SK-N-SH (cell line): ENCODE measurements around the gene ABLIM2. TPM values are rescaled to one million over a fixed set of nuclear protein-coding genes. Genes with fewer than 3 reads are reported as not detected.

Experiments used
- CTCF ChIA-PET: fragments of 300-600, 350-600 bp; formaldehyde crosslinking; extraction: SDS; loops from one replicate; lab custom pipeline; 2021; lab: Yijun Ruan, JAX
- POLR2A ChIA-PET: fragments of 350-600 bp; sonication (Branson Sonifier 250); formaldehyde crosslinking; extraction: SDS; loops from one replicate; lab custom pipeline; 2020; ENCODE audit warnings: antibody characterized with exemption, inconsistent platforms; lab: Yijun Ruan, JAX
- DNase-seq: peaks from one replicate; pipeline ENCODE4 v3.0.0; 2012
- H2AFZ ChIP-seq: fragments of 200-600 bp; sonication (generic); 2 replicates; pipeline ENCODE4 v1.8.1; 2016; ENCODE audit warnings: antibody characterized with exemption, mild to moderate bottlenecking, low read depth
- H3F3A ChIP-seq: fragments of 200-600 bp; sonication (generic); replicated peaks from 2 replicates; pipeline ENCODE3; 2016; ENCODE audit warnings: antibody characterized with exemption, mild to moderate bottlenecking; ENCODE audit not compliant: insufficient read depth
- H3K27ac ChIP-seq, 2 experiments: fragments of 200-500 bp in 1 of 2; fragments of 200-600 bp in 1 of 2; sonication (Bioruptor generic) in 1 of 2; sonication (generic), shearing (Covaris generic) in 1 of 2; 2 replicates each; pipeline versions ENCODE4 v1.5.1 to v1.6.1; 2014 to 2016; ENCODE audit warnings: low read depth in 2 of 2, inconsistent platforms in 1 of 2, low read length in 1 of 2, mild to moderate bottlenecking in 1 of 2, mixed read lengths in 1 of 2
- H3K27me3 ChIP-seq: fragments of 200-600 bp; sonication (generic), shearing (Covaris generic); 2 replicates; pipeline ENCODE4 v1.6.1; 2016; ENCODE audit warnings: mixed run types; ENCODE audit not compliant: insufficient read depth
- H3K36me3 ChIP-seq, 2 experiments: fragments of 200-500 bp in 1 of 2; fragments of 200-600 bp in 1 of 2; sonication (Bioruptor generic) in 1 of 2; sonication (generic) in 1 of 2; replicated peaks in 1 of 2; 2 replicates each; pipeline versions ENCODE3 to v1.5.1; 2014 to 2016; ENCODE audit warnings: low read length in 1 of 2, mild to moderate bottlenecking in 1 of 2; ENCODE audit not compliant: insufficient read depth in 2 of 2, control insufficient read depth in 1 of 2
- H3K4me1 ChIP-seq, 2 experiments: fragments of 200-500 bp in 1 of 2; fragments of 200-600 bp in 1 of 2; sonication (Bioruptor generic) in 1 of 2; sonication (generic), shearing (Covaris generic) in 1 of 2; 2 replicates each; pipeline versions ENCODE4 v1.5.1 to v1.6.1; 2014 to 2016; ENCODE audit warnings: low read depth in 1 of 2, low read length in 1 of 2, mixed run types in 1 of 2; ENCODE audit not compliant: insufficient read depth in 2 of 2, control insufficient read depth in 1 of 2
- H3K4me2 ChIP-seq: fragments of 200-600 bp; sonication (generic), shearing (Covaris generic); 2 replicates; pipeline ENCODE4 v1.6.1; 2017; ENCODE audit warnings: mixed run types
- H3K4me3 ChIP-seq, 2 experiments: fragments of 200-500 bp in 1 of 2; fragments of 200-600 bp in 1 of 2; sonication (Bioruptor generic) in 1 of 2; sonication (generic), shearing (Covaris generic) in 1 of 2; 2 replicates each; pipeline versions ENCODE4 v1.5.1 to v1.8.1; 2014 to 2016; ENCODE audit warnings: low read depth in 2 of 2, inconsistent platforms in 1 of 2, low read length in 1 of 2, mild to moderate bottlenecking in 1 of 2, mixed read lengths in 1 of 2, moderate library complexity in 1 of 2
- H3K79me2 ChIP-seq: fragments of 200-600 bp; sonication (generic); 2 replicates; pipeline ENCODE4 v1.8.1; 2017; ENCODE audit warnings: mild to moderate bottlenecking; ENCODE audit not compliant: insufficient read depth
- H3K9ac ChIP-seq: fragments of 200-600 bp; sonication (generic); 2 replicates; pipeline ENCODE4 v1.6.1; 2017; ENCODE audit warnings: mixed run types
- H3K9me2 ChIP-seq: fragments of 200-600 bp; sonication (generic); 2 replicates; pipeline ENCODE4 v1.6.1; 2017; ENCODE audit warnings: mixed run types
- H3K9me3 ChIP-seq: fragments of 200-600 bp; sonication (generic); 2 replicates; pipeline ENCODE4 v1.6.1; 2017; ENCODE audit warnings: mixed run types, mild to moderate bottlenecking, moderate library complexity
- H4K20me1 ChIP-seq: fragments of 200-600 bp; sonication (generic); 2 replicates; pipeline ENCODE4 v1.6.1; 2017; ENCODE audit warnings: mild to moderate bottlenecking, mixed run types; ENCODE audit not compliant: insufficient read depth
- EP300 ChIP-seq, 2 experiments: IDR thresholded peaks; 2 replicates each; pipeline versions ENCODE4 v1.4.0 to v1.6.1; 2012; ENCODE audit warnings: borderline replicate concordance in 1 of 2, low read depth in 1 of 2, low read length in 1 of 2
- EZH2phosphoT487 ChIP-seq: fragments of 200-600 bp; sonication (generic); IDR thresholded peaks from 2 replicates; pipeline ENCODE4 v1.6.1; 2017; ENCODE audit warnings: low read depth, mixed run types, mild to moderate bottlenecking, antibody characterized with exemption, moderate library complexity, borderline replicate concordance
- FOXM1 ChIP-seq: IDR thresholded peaks from 2 replicates; pipeline ENCODE4 v1.4.0; 2012; ENCODE audit warnings: low read depth, mild to moderate bottlenecking
- GABPA ChIP-seq: IDR thresholded peaks from 2 replicates; pipeline ENCODE4 v1.4.0; 2012; ENCODE audit warnings: low read depth, mild to moderate bottlenecking
- JUND ChIP-seq: IDR thresholded peaks from 2 replicates; pipeline ENCODE4 v1.4.0; 2012
- MAX ChIP-seq: IDR thresholded peaks from 2 replicates; pipeline ENCODE4 v1.4.0; 2012; ENCODE audit warnings: low read depth
- MEF2A ChIP-seq: IDR thresholded peaks from 2 replicates; pipeline ENCODE4 v1.4.0; 2012; ENCODE audit warnings: low read depth, borderline replicate concordance
- MXI1 ChIP-seq: IDR thresholded peaks from 2 replicates; pipeline ENCODE4 v1.6.1; 2012; ENCODE audit warnings: mild to moderate bottlenecking, low read depth, low read length, improper control_type of control experiment
- NFIC ChIP-seq: IDR thresholded peaks from 2 replicates; pipeline ENCODE4 v1.4.0; 2012; ENCODE audit warnings: borderline replicate concordance
- POLR2AphosphoS5 ChIP-seq: IDR thresholded peaks from 2 replicates; pipeline ENCODE4 v1.6.1; 2012; ENCODE audit warnings: low read depth, low read length
- RAD21 ChIP-seq: IDR thresholded peaks from 2 replicates; pipeline ENCODE4 v1.6.1; 2012; ENCODE audit warnings: mild to moderate bottlenecking, low read length
- RCOR1 ChIP-seq: fragments of 150-350 bp; IDR thresholded peaks from 2 replicates; pipeline ENCODE4 v1.6.1; 2017; ENCODE audit warnings: antibody characterized with exemption, low read length
- REST ChIP-seq: IDR thresholded peaks from 2 replicates; pipeline ENCODE4 v1.6.1; 2012; ENCODE audit warnings: mild to moderate bottlenecking, low read depth, low read length, moderate library complexity
- RFX5 ChIP-seq: IDR thresholded peaks from 2 replicates; pipeline ENCODE4 v1.6.1; 2012; ENCODE audit warnings: mild to moderate bottlenecking, improper control_type of control experiment, low read length
- TEAD4 ChIP-seq: IDR thresholded peaks from 2 replicates; pipeline ENCODE4 v1.4.0; 2012; ENCODE audit warnings: mild to moderate bottlenecking, borderline replicate concordance; ENCODE audit not compliant: insufficient read depth
- YY1 ChIP-seq: IDR thresholded peaks from 2 replicates; pipeline ENCODE4 v1.4.0; 2012; ENCODE audit warnings: low read depth, mild to moderate bottlenecking
- WGBS: methylation state at CpG from one replicate; pipeline ENCODE4 v1.1.6; 2017; ENCODE audit warnings: low lambda C conversion rate; 5-methylcytosine and 5-hydroxymethylcytosine counted together
- polyA plus RNA-seq, 3 experiments: library from polyadenylated mRNA; depleted of rRNA; stranded (reverse); fragments of >200 nt; gene quantifications; 2 replicates each; pipeline ENCODE4 v1.2.3, GENCODE V29; 2012
- TF ChIP-seq, protein P1 (sequence below): IDR thresholded peaks from 2 replicates; pipeline ENCODE4 v1.4.0; 2012; ENCODE audit warnings: low read depth, borderline replicate concordance
- TF ChIP-seq, protein P2 (sequence below): IDR thresholded peaks from 2 replicates; pipeline ENCODE4 v1.4.0; 2012; ENCODE audit warnings: low read depth, borderline replicate concordance
- TF ChIP-seq, protein P3 (sequence below): fragments of 150-350 bp; IDR thresholded peaks from 2 replicates; pipeline ENCODE4 v1.6.1; 2017; ENCODE audit warnings: antibody characterized with exemption, low read length, low read depth, borderline replicate concordance

Gene ABLIM2
- polyA plus RNA-seq, 1 of the 3 experiments (the other 2 are of a cell fraction): 0.53 TPM

DNA sequence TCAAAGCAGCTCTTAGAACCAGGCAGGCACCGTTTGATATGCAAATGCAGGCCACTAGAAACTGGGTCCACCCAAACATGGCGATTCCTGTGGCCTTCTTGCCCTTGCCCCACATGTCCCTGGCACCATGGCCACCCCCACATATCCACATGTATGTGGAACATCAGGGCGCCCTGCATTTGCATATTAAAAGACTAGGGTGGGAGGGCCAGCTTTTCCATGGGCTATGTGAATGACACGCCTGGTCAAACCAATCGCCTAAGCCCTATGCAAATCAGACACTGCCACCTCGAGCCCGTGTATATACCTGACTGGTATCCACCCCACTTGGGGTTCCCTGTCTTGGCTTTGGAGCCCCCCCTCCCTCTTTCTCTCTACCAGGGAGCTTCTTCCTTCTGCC, 107.0 kb downstream of the ABLIM2 start:
- Histone ChIP-seq H4K20me1 (no peaks in the 10 kb centered on the region), H3K27me3 (no peaks in the 10 kb centered on the region), H3K79me2 (no peaks in the 10 kb centered on the region), H3K4me3 (no peak overlapping the region), H3K9ac (no peak overlapping the region), H3F3A (no peaks in the 10 kb centered on the region), H3K9me2 (no peaks in the 10 kb centered on the region), H3K4me1 (peaks cover 6 to 27% of the 10 kb centered on the region in 2 experiments; a peak in 2 of 4 replicates), H3K27ac (peak overlapping the region in 1 of 2 experiments; percentile 11; a peak in 1 of 4 replicates), H2AFZ (no peak overlapping the region), H3K36me3 (no peaks in the 10 kb centered on the region), H3K4me2 (no peak overlapping the region), H3K9me3 (no peaks in the 10 kb centered on the region)
- TF ChIP-seq EZH2phosphoT487 (no peak), REST (no peak), GABPA (no peak)
- WGBS: 72% methylated on average over 7 of the region's 7 CpGs
- POLR2A ChIA-PET: interaction anchor here (1.1 kb wide), 1 partner anchor 23 kb away, joined by 3 read pairs; no protein-coding TSS in a partner anchor
- no peak for DNase-seq
- CTCF ChIA-PET: interaction anchor here (0.8 to 3.0 kb wide), 3 partner anchors 13 to 290 kb away, joined by 3 to 9 read pairs (median 5); no protein-coding TSS in a partner anchor

- POLR2A ChIA-PET: interaction anchor here (0.7 to 1.1 kb wide), 2 partner anchors 22 to 71 kb away, joined by 3 read pairs; no protein-coding TSS in a partner anchor
- TF ChIP-seq, protein P1, sequence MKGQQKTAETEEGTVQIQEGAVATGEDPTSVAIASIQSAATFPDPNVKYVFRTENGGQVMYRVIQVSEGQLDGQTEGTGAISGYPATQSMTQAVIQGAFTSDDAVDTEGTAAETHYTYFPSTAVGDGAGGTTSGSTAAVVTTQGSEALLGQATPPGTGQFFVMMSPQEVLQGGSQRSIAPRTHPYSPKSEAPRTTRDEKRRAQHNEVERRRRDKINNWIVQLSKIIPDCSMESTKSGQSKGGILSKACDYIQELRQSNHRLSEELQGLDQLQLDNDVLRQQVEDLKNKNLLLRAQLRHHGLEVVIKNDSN: no peak
- TF ChIP-seq, protein P2, sequence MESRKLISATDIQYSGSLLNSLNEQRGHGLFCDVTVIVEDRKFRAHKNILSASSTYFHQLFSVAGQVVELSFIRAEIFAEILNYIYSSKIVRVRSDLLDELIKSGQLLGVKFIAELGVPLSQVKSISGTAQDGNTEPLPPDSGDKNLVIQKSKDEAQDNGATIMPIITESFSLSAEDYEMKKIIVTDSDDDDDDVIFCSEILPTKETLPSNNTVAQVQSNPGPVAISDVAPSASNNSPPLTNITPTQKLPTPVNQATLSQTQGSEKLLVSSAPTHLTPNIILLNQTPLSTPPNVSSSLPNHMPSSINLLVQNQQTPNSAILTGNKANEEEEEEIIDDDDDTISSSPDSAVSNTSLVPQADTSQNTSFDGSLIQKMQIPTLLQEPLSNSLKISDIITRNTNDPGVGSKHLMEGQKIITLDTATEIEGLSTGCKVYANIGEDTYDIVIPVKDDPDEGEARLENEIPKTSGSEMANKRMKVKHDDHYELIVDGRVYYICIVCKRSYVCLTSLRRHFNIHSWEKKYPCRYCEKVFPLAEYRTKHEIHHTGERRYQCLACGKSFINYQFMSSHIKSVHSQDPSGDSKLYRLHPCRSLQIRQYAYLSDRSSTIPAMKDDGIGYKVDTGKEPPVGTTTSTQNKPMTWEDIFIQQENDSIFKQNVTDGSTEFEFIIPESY: no peak
- TF ChIP-seq JUND (no peak), NFIC (peak; percentile 68), RAD21 (no peak), EP300 (IDR thresholded peaks at IDR 0.05; ENCODE audit: borderline replicate concordance in 1 of 2, low read depth in 1 of 2, low read length in 1 of 2) (peak in 1 of 2 experiments; percentile 30; a peak in 1 of 4 replicates), TEAD4 (no peak), FOXM1 (no peak), RFX5 (no peak), MEF2A (no peak), MXI1 (no peak), MAX (no peak), POLR2AphosphoS5 (no peak), RCOR1 (peak; percentile 19; the same call in 1 of the 2 replicates), YY1 (no peak)
- TF ChIP-seq, protein P3, sequence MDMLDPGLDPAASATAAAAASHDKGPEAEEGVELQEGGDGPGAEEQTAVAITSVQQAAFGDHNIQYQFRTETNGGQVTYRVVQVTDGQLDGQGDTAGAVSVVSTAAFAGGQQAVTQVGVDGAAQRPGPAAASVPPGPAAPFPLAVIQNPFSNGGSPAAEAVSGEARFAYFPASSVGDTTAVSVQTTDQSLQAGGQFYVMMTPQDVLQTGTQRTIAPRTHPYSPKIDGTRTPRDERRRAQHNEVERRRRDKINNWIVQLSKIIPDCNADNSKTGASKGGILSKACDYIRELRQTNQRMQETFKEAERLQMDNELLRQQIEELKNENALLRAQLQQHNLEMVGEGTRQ: no peak
Observed at GRCh38 chr4:8050555-8051206, 107.9 kb downstream of the ABLIM2 start.

More at GRCh38 chr4:8050555-8051206, 107.9 kb downstream of the ABLIM2 start:
- no peaks in the 10 kb centered on the region for H3F3A ChIP-seq
- H4K20me1 ChIP-seq: no peaks in the 10 kb centered on the region
- DNase-seq: peak; percentile 88
- no peak overlapping the region for H3K4me3 ChIP-seq
- no peak overlapping the region for H3K9ac ChIP-seq
- no peaks in the 10 kb centered on the region for H3K9me3 ChIP-seq
- no peaks in the 10 kb centered on the region for H3K27me3 ChIP-seq
- peaks cover 6 to 27% of the 10 kb centered on the region in 2 experiments; a peak in 2 of 4 replicates for H3K4me1 ChIP-seq
- H3K27ac ChIP-seq: peak overlapping the region in 1 of 2 experiments; percentile 80; a peak in 2 of 4 replicates
- no peaks in the 10 kb centered on the region for H3K79me2 ChIP-seq
- CTCF ChIA-PET: interaction anchor here (0.6 to 3.0 kb wide), 8 partner anchors 12 to 289 kb away, joined by 3 to 9 read pairs (median 3); partner anchors contain the start of gene ABLIM2
- no peaks in the 10 kb centered on the region for H3K9me2 ChIP-seq
- H2AFZ ChIP-seq: no peak overlapping the region
- H3K36me3 ChIP-seq: no peaks in the 10 kb centered on the region
- H3K4me2 ChIP-seq: peak overlapping the region; percentile 15; the same call in 1 of the 2 replicates
- WGBS: 44% methylated on average over 28 of the region's 28 CpGs
